ENCODE results near the gene CLDN22. TPM values are rescaled to one million over a fixed set of nuclear protein-coding genes. Genes with fewer than 3 reads are reported as not detected.

Gene CLDN22
- total RNA-seq, 1 experiment from 2014 or later: not detected

DNA sequence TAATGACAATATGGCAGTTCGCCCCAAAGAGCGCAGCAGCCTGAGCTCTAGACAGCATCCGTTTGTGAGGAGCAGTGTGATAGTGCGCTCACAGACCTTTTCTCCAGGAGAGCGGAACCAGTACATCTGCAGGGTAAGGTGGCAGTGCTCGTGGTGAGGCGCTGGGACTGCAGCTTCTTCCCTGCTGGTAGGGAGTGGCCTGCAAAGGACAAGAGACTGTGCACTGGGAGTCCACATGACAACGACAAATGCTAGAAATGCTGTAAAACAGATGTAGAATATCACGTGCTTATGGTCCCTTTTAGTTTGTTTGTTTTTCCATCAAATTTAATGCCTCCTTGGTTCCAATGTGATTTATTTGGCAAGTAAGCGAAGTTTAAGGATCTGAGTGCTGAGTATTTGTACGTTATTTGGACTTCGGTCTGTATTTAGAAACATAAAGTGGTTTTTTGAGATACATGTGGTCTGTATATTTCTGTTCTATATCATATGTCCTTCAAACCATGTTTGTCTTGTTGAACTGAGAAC, 35.8 kb downstream of the CLDN22 start:
- no peak for DNase-seq (ENCODE audit: low read depth)

GRCh38 chr4:183276106-183276505, 44.0 kb downstream of the CLDN22 start:
- DNase-seq (ENCODE audit: low read depth): no peak

- DNase-seq (ENCODE audit: low read depth): no peak
These were observed 47.7 kb downstream of the CLDN22 start for GRCh38 chr4:183272384-183272783.

DNA sequence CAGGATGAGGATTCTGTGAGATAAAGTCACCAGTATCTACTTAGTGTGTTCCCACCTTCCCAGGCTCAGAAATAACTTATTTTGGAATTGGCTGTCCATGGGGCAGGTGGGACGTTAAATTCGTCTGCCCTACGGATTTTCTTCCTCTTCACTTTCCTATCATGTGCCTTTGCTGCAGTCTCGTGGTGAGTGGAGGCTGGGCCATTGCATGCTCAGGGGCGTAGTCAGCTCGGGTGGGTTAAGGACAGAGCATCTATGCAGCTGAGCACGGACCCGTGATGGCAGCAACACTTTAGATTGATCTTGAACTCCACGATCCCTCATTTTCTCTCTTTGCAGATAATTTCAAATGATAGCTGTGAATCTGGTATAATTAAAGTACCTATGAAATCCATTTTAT, 51.5 kb downstream of the CLDN22 start:
- DNase-seq (ENCODE audit: low read depth): no peak

Other genes starting within 250 kb of the CLDN22 start
- gene WWC2, start 221.0 kb downstream of the CLDN22 start, total RNA-seq (2014; rRNA removed): 14.3 and 14.7 TPM in 2 replicates
- not detected in 2 replicates for gene CLDN24, start 2.1 kb upstream of the CLDN22 start, total RNA-seq (2014; rRNA removed)
- 15.3 and 18.9 TPM in 2 replicates for gene CDKN2AIP, start 124.4 kb upstream of the CLDN22 start, total RNA-seq (2014; rRNA removed)
- 7.1 and 11.1 TPM in 2 replicates for gene ING2, start 184.8 kb upstream of the CLDN22 start, total RNA-seq (2014; rRNA removed)